Ovary (tissue), 9 donors: ENCODE measurements around the gene GEMIN5. TPM values are rescaled to one million over a fixed set of nuclear protein-coding genes. Genes with fewer than 3 reads are reported as not detected.

Experiments used
- DNase-seq, 5 donors: peaks; one replicate each; pipeline ENCODE4 v3.0.0-alpha.2; 2019 to 2020
- H3K27ac ChIP-seq, 2 donors: fragments of 200-600 bp; one replicate each; pipeline versions ENCODE4 v1.5.1 to v1.8.0; 2019 to 2022
- H3K27me3 ChIP-seq: fragments of 200-600 bp; one replicate; pipeline ENCODE4 v1.8.0; 2022
- H3K36me3 ChIP-seq: fragments of 200-600 bp; sonication (generic); one replicate; pipeline ENCODE4 v1.5.1; 2019
- H3K4me1 ChIP-seq: one replicate; pipeline ENCODE4 v1.8.1; 2013; ENCODE audit warnings: mild to moderate bottlenecking, moderate library complexity; ENCODE audit not compliant: insufficient read depth
- H3K4me3 ChIP-seq: fragments of 200-600 bp; sonication (generic); one replicate; pipeline ENCODE4 v1.5.1; 2017
- H3K9me3 ChIP-seq, 2 donors: fragments of 200-600 bp in 1 of 2; sonication (generic) in 1 of 2; one replicate each; pipeline versions ENCODE4 v1.5.1 to v1.8.1; 2013 to 2019; ENCODE audit warnings: mild to moderate bottlenecking in 1 of 2, moderate library complexity in 1 of 2
- CTCF ChIP-seq, 3 donors: fragments of 450-650 bp in 2 of 3; fragments of 200-600 bp in 1 of 3; IDR thresholded peaks; one replicate each; pipeline versions ENCODE4 v1.5.1 to v1.8.0; 2016 to 2022; ENCODE audit warnings: antibody characterized with exemption in 3 of 3, mild to moderate bottlenecking in 1 of 3
- EP300 ChIP-seq: sonication (generic); formaldehyde crosslinking; IDR thresholded peaks from one replicate; pipeline ENCODE4 v1.6.1; 2017; ENCODE audit warnings: antibody characterized with exemption
- POLR2A ChIP-seq: fragments of 450-650 bp; IDR thresholded peaks from one replicate; pipeline ENCODE4 v1.6.1; 2017; ENCODE audit warnings: antibody characterized with exemption, mild to moderate bottlenecking, moderate library complexity
- WGBS, 3 donors: extraction: QIAGEN DNeasy Blood & Tissue Kit in 1 of 3; methylation state at CpG; one replicate each; pipeline versions ENCODE4 v1.1.5 to v1.1.7; 2013 to 2017; 5-methylcytosine and 5-hydroxymethylcytosine counted together
- intact Hi-C, 4 donors: fragments of 100-400 bp; cut with DNase I; formaldehyde crosslinking; loops; one replicate each; pipeline versions ENCODE4 v1.11.0 to v1.15.1; 2022 to 2023
- polyA plus RNA-seq, 2 donors: library from polyadenylated mRNA; stranded (reverse); fragments of 200-250 nt in 1 of 2; fragments of 350-450 nt in 1 of 2; fragmentation: Illumina TruSeq in 1 of 2; extraction: RNeasy Lipid Tissue Mini Kit (QIAGEN cat#74804) in 1 of 2; gene quantifications; one replicate each; pipeline ENCODE4 v1.2.3, GENCODE V29; 2013 to 2014
- total RNA-seq, 7 donors: library from RNA; depleted of rRNA in 2 of 7; stranded (reverse); fragments of >200 nt in 2 of 7; fragmentation: NEBNext Ultra II Directional in 3 of 7; extraction: Animal tissue kit (Norgen Biotek cat#: 25700) in 3 of 7; gene quantifications; one replicate each; pipeline versions ENCODE4 v1.1.0 to v1.2.4, GENCODE V29; 2016 to 2023
- donor health status: DM: no; HTN: no; CAD: no; lungs with moderate emphysema.
- donor health status: DM: no; HTN: no; CAD: no.
- donor health status: Bipolar disorder and iron deficiency.
- donor health status: DM: yes; HTN: yes; CAD: no.
- donor health status: DM: no; HTN: no; CAD: no.
- donor health status: DM: yes; HTN: yes; CAD: no.

Gene GEMIN5
- total and polyA plus RNA-seq, 9 donors: 6.1 to 20.6 (median 15.3) TPM

- Histone ChIP-seq H3K4me3 (no peak overlapping the region), H3K4me1 (no peaks in the 10 kb centered on the region), H3K27ac (no peak overlapping the region), H3K27me3 (no peaks in the 10 kb centered on the region), H3K9me3 (no peaks in the 10 kb centered on the region), H3K36me3 (no peaks in the 10 kb centered on the region)
- DNase-seq: no peak
- WGBS, 3 donors: 96 to 98% (median 96%) methylated on average over 5 of the region's 5 CpGs
- intact Hi-C loops: no loop called here
- TF ChIP-seq CTCF (IDR thresholded peaks at IDR 0.05) (no peak), POLR2A (no peak), EP300 (no peak)
These were observed 30.9 kb upstream of the GEMIN5 start for GRCh38 chr5:154968953-154969352.

- Histone ChIP-seq H3K27me3 (no peaks in the 10 kb centered on the region), H3K4me3 (no peak overlapping the region), H3K27ac (no peak overlapping the region), H3K4me1 (no peaks in the 10 kb centered on the region), H3K36me3 (no peaks in the 10 kb centered on the region), H3K9me3 (no peaks in the 10 kb centered on the region)
- no peak for DNase-seq
- intact Hi-C loops: no loop called here
- WGBS, 3 donors: 66 to 71% (median 70%) methylated on average over 5 of the region's 5 CpGs
- TF ChIP-seq EP300 (no peak), CTCF (IDR thresholded peaks at IDR 0.05) (peak in 1 of 3 donors; percentile 12)
These were observed 29.5 kb upstream of the GEMIN5 start for GRCh38 chr5:154967421-154968024.

GRCh38 chr5:154966874-154967273, 28.9 kb upstream of the GEMIN5 start:
- no peak for TF ChIP-seq POLR2A
- TF ChIP-seq CTCF (IDR thresholded peaks at IDR 0.05): no peak
- TF ChIP-seq EP300: no peak
- H3K4me3 ChIP-seq: no peak overlapping the region

GRCh38 chr5:154966081-154966841, 28.2 kb upstream of the GEMIN5 start:
- H3K36me3 ChIP-seq: no peaks in the 10 kb centered on the region
- intact Hi-C loops: no loop called here

More at GRCh38 chr5:154966874-154967273, 28.9 kb upstream of the GEMIN5 start:
- Histone ChIP-seq H3K27ac (no peak overlapping the region), H3K4me1 (no peaks in the 10 kb centered on the region), H3K9me3 (no peaks in the 10 kb centered on the region), H3K27me3 (no peaks in the 10 kb centered on the region), H3K36me3 (no peaks in the 10 kb centered on the region)
- WGBS, 3 donors: 91 to 93% (median 92%) methylated on average over 3 of the region's 3 CpGs
- DNase-seq: no peak
- intact Hi-C loops: no loop called here

More at GRCh38 chr5:154966081-154966841, 28.2 kb upstream of the GEMIN5 start:
- no peak for DNase-seq
- Histone ChIP-seq H3K27me3 (no peaks in the 10 kb centered on the region), H3K27ac (no peak overlapping the region), H3K4me1 (no peaks in the 10 kb centered on the region), H3K4me3 (no peak overlapping the region), H3K9me3 (no peaks in the 10 kb centered on the region)
- no peak for TF ChIP-seq POLR2A
- no peak for TF ChIP-seq EP300
- no peak for TF ChIP-seq CTCF (IDR thresholded peaks at IDR 0.05)
- 78 to 86% (median 82%) methylated on average over 7 of the region's 7 CpGs for WGBS, 3 donors
